Spleen (tissue), 11 donors: Measurements from ENCODE around the gene FA2H. TPM values are rescaled to one million over a fixed set of nuclear protein-coding genes. Genes with fewer than 3 reads are reported as not detected.

Experiments used
- DNase-seq: peaks from one replicate; pipeline ENCODE4 v3.0.0-alpha.2; 2020
- H3K27ac ChIP-seq, 8 donors: fragments of 200-600 bp; sonication (generic) in 7 of 8; 1 replicate in 4 of 8; 2 replicates in 4 of 8; pipeline versions ENCODE4 v1.5.0 to v1.8.0; 2016 to 2021; ENCODE audit warnings: inconsistent platforms in 4 of 8, mild to moderate bottlenecking in 4 of 8, moderate library complexity in 1 of 8
- H3K27me3 ChIP-seq, 7 donors: fragments of 200-600 bp; sonication (generic) in 6 of 7; replicated peaks in 1 of 7; 1 replicate in 4 of 7; 2 replicates in 3 of 7; pipeline versions ENCODE4 v1.5.0 to v1.8.0; 2016 to 2021; ENCODE audit warnings: inconsistent platforms in 3 of 7, mild to moderate bottlenecking in 1 of 7
- H3K36me3 ChIP-seq, 6 donors: fragments of 200-600 bp; sonication (generic) in 5 of 6; 1 replicate in 4 of 6; 2 replicates in 2 of 6; pipeline versions ENCODE4 v1.5.0 to v1.8.0; 2016 to 2021; ENCODE audit warnings: inconsistent platforms in 2 of 6
- H3K4me1 ChIP-seq, 6 donors: fragments of 200-600 bp; sonication (generic) in 5 of 6; 1 replicate in 3 of 6; 2 replicates in 3 of 6; pipeline versions ENCODE4 v1.5.0 to v1.8.0; 2016 to 2021; ENCODE audit warnings: inconsistent platforms in 3 of 6
- H3K4me3 ChIP-seq, 8 donors: fragments of 200-600 bp; sonication (generic) in 7 of 8; 1 replicate in 4 of 8; 2 replicates in 4 of 8; pipeline versions ENCODE4 v1.5.0 to v1.8.0; 2016 to 2021; ENCODE audit warnings: inconsistent platforms in 4 of 8, mild to moderate bottlenecking in 4 of 8, moderate library complexity in 2 of 8
- H3K9me3 ChIP-seq, 8 donors: fragments of 200-600 bp; sonication (generic) in 7 of 8; 1 replicate in 4 of 8; 2 replicates in 4 of 8; pipeline versions ENCODE4 v1.5.0 to v1.8.0; 2016 to 2021; ENCODE audit warnings: inconsistent platforms in 4 of 8
- POLR2A ChIP-seq, 3 donors: fragments of 450-650 bp; IDR thresholded peaks; one replicate each; pipeline ENCODE4 v1.5.1; 2017; ENCODE audit warnings: antibody characterized with exemption in 3 of 3, mild to moderate bottlenecking in 1 of 3
- POLR2AphosphoS5 ChIP-seq, 3 donors: sonication (generic); formaldehyde crosslinking; IDR thresholded peaks; one replicate each; pipeline ENCODE4 v1.5.1; 2017; ENCODE audit warnings: antibody characterized with exemption in 3 of 3
- WGBS, 5 donors: extraction: QIAGEN DNeasy Blood & Tissue Kit in 3 of 5; methylation state at CpG; one replicate each; pipeline versions ENCODE4 v1.1.5 to v1.1.7; 2013 to 2018; 5-methylcytosine and 5-hydroxymethylcytosine counted together
- intact Hi-C: fragments of 100-400 bp; cut with DNase I; formaldehyde crosslinking; loops from one replicate; pipeline ENCODE4 v1.15.0; 2023; ENCODE audit warnings: low total_unique reads
- polyA plus RNA-seq, 3 donors: library from polyadenylated mRNA; stranded (reverse); fragments of 200-250 nt; gene quantifications; one replicate each; pipeline ENCODE4 v1.2.1, GENCODE V29; 2013
- total RNA-seq, 7 donors: library from RNA; depleted of rRNA in 3 of 7; stranded (reverse); fragments of >200 nt in 3 of 7; fragmentation: NEBNext Ultra II Directional in 4 of 7; extraction: Animal tissue kit (Norgen Biotek cat#: 25700) in 4 of 7; gene quantifications; one replicate each; pipeline versions ENCODE4 v1.1.0 to v1.2.1, GENCODE V29; 2016 to 2021
- TF ChIP-seq, protein P1 (sequence below), 11 experiments: fragments of 200-600 bp in 7 of 11; fragments of 450-650 bp in 4 of 11; sonication (generic) in 4 of 11; IDR thresholded peaks in 8 of 11; conservative IDR thresholded peaks in 3 of 11; 1 replicate in 7 of 11; 2 replicates in 4 of 11; pipeline versions ENCODE4 v1.4.0 to v1.8.0; 2016 to 2021; ENCODE audit warnings: antibody characterized with exemption in 11 of 11, inconsistent platforms in 4 of 11, mild to moderate bottlenecking in 1 of 11
- donor health status: healthy with polysubstance abuse.
- donor health status: DM: no; HTN: no; CAD: no; lungs with moderate emphysema.
- donor health status: DM: no; HTN: no; CAD: no.
- donor health status: Bipolar disorder and iron deficiency.
- donor health status: healthy.
- donor health status: DM: no; HTN: no; CAD: no.
- donor health status: DM: yes; HTN: yes; CAD: no.

The FA2H gene
- total and polyA plus RNA-seq, 10 donors: 0.23 to 2.6 (median 0.59) TPM

- TF ChIP-seq POLR2A (IDR thresholded peaks at IDR 0.05) (no peak), POLR2AphosphoS5 (IDR thresholded peaks at IDR 0.05) (no peak)
- TF ChIP-seq, protein P1, sequence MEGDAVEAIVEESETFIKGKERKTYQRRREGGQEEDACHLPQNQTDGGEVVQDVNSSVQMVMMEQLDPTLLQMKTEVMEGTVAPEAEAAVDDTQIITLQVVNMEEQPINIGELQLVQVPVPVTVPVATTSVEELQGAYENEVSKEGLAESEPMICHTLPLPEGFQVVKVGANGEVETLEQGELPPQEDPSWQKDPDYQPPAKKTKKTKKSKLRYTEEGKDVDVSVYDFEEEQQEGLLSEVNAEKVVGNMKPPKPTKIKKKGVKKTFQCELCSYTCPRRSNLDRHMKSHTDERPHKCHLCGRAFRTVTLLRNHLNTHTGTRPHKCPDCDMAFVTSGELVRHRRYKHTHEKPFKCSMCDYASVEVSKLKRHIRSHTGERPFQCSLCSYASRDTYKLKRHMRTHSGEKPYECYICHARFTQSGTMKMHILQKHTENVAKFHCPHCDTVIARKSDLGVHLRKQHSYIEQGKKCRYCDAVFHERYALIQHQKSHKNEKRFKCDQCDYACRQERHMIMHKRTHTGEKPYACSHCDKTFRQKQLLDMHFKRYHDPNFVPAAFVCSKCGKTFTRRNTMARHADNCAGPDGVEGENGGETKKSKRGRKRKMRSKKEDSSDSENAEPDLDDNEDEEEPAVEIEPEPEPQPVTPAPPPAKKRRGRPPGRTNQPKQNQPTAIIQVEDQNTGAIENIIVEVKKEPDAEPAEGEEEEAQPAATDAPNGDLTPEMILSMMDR (IDR thresholded peaks at IDR 0.05 in 8 of 11, conservative IDR thresholded peaks at IDR 0.05 in 3 of 11): no peak
- peaks cover under 1 to 5% (median 2%) of the 10 kb centered on the region in 8 donors for H3K9me3 ChIP-seq
- H3K36me3 ChIP-seq: no peaks in the 10 kb centered on the region
- no peak overlapping the region for H3K27ac ChIP-seq
- intact Hi-C loops: no loop called here
- H3K4me3 ChIP-seq: no peak overlapping the region
- peaks cover 0 to 16% (median 0%) of the 10 kb centered on the region in 7 donors for H3K27me3 ChIP-seq
- WGBS, 5 donors: 69 to 80% (median 71%) methylated on average over 11 of the region's 11 CpGs
- DNase-seq: peak; percentile 34
- H3K4me1 ChIP-seq: no peaks in the 10 kb centered on the region
Observed at GRCh38 chr16:74721716-74722115, 52.9 kb downstream of the FA2H start.

DNA sequence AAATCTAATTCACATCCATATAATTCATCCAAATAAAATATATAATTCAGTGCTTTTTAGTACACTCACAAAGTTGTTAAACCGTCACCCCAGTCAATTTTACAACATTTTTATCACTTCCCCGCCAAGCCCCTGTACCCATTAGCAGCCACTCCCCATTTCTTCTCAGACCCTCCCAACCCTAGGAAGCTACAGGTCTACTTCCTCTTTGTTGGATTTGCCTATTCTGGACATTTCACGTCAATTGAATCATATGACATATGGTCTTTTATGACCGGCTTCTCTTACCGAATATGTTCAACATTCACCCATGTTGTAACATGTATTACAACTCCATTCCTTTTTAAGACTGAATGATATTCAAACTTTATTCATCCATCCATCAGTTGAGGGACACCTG, 54.0 kb downstream of the FA2H start:
- Histone ChIP-seq H3K4me1 (no peaks in the 10 kb centered on the region), H3K4me3 (no peak overlapping the region), H3K27me3 (peaks cover 0 to 16% (median 0%) of the 10 kb centered on the region in 7 donors), H3K36me3 (no peaks in the 10 kb centered on the region), H3K9me3 (no peaks in the 10 kb centered on the region), H3K27ac (no peak overlapping the region)
- WGBS, 5 donors: 66 to 82% (median 72%) methylated on average over 5 of the region's 5 CpGs
- intact Hi-C loops: no loop called here
- TF ChIP-seq, protein P1 (IDR thresholded peaks at IDR 0.05 in 8 of 11, conservative IDR thresholded peaks at IDR 0.05 in 3 of 11): no peak
- TF ChIP-seq POLR2A (IDR thresholded peaks at IDR 0.05) (no peak), POLR2AphosphoS5 (IDR thresholded peaks at IDR 0.05) (no peak)
- DNase-seq: no peak

DNA sequence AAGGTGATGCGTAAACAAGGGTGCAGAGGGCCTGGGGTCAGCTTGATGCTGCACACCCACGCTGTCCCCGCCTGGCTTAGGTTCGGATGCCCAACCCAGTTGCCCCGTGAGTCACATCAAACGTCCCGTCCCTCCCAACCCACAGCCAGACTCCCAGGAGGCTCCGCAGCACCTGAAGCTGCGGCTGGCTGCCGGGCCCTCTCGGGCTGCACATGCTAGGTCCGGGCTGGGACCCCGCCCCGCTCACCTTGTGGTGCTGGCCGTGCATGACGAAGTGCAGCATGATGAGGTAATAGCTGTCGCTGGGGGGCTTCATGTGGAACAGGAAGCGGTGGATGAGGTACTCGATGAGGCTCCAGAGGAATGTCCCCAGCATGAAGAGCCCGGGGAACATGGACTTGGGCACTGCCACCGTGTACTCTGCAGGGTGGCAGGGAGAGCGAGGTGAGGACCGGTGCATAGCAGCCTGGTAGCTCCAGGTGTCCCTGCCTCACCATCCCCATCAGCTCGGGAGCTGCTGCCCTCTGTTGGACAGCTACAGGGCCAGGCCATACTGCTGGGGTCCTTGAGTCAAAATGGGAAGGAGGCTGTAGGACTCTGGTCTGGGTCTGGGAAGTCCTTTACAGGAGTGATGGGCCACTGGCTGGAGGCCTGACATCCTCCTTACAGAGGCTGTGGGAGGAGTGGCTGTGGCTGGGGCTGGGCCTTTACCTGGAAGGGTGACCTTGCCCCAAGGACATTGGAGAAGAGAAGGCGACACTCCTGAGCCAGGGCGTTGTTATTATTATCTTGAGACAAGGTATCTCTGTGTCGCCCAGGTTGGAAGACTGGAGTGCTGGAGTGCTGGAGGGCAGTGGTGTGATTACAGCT, 55.6 kb downstream of the FA2H start:
- WGBS, 5 donors: 83 to 95% (median 89%) methylated on average over 21 to 27 of the region's 27 CpGs
- intact Hi-C loops: no loop called here

GRCh38 chr16:74718140-74718539, 56.5 kb downstream of the FA2H start:
- intact Hi-C loops: no loop called here
- TF ChIP-seq, protein P1 (IDR thresholded peaks at IDR 0.05 in 8 of 11, conservative IDR thresholded peaks at IDR 0.05 in 3 of 11): no peak
- TF ChIP-seq POLR2AphosphoS5 (IDR thresholded peaks at IDR 0.05): no peak
- TF ChIP-seq POLR2A (IDR thresholded peaks at IDR 0.05): no peak

More for the DNA sequence above, 55.6 kb downstream of the FA2H start:
- Histone ChIP-seq H3K27ac (no peak overlapping the region), H3K9me3 (no peaks in the 10 kb centered on the region), H3K4me1 (no peaks in the 10 kb centered on the region), H3K4me3 (no peak overlapping the region), H3K36me3 (no peaks in the 10 kb centered on the region), H3K27me3 (peaks cover 0 to 3% (median 0%) of the 10 kb centered on the region in 7 donors)
- DNase-seq: peak; percentile 66
- TF ChIP-seq POLR2A (IDR thresholded peaks at IDR 0.05): no peak
- TF ChIP-seq, protein P1 (IDR thresholded peaks at IDR 0.05 in 8 of 11, conservative IDR thresholded peaks at IDR 0.05 in 3 of 11): no peak

More at GRCh38 chr16:74718140-74718539, 56.5 kb downstream of the FA2H start:
- no peak overlapping the region for H3K27ac ChIP-seq
- no peaks in the 10 kb centered on the region for H3K27me3 ChIP-seq
- no peaks in the 10 kb centered on the region for H3K9me3 ChIP-seq
- WGBS, 5 donors: 87 to 94% (median 88%) methylated on average over 13 of the region's 13 CpGs
- no peak overlapping the region for H3K4me3 ChIP-seq
- no peaks in the 10 kb centered on the region for H3K4me1 ChIP-seq
- no peaks in the 10 kb centered on the region for H3K36me3 ChIP-seq
- peak; percentile 37 for DNase-seq
